KG1 (cell line): ENCODE measurements around the gene FUOM.

Experiments used
- DNase-seq: peaks from one replicate; lab custom pipeline; 2025; lab: John Stamatoyannopoulos, UW

The FUOM gene

GRCh38 chr10:133366751-133367150, 8.9 kb upstream of the FUOM start:
- DNase-seq = no peak

- no peak for DNase-seq
These were observed 8.3 kb upstream of the FUOM start for GRCh38 chr10:133366130-133366478.

- DNase-seq = no peak
These were observed 7.8 kb upstream of the FUOM start for GRCh38 chr10:133365461-133366129.

GRCh38 chr10:133364645-133365431, 7.0 kb upstream of the FUOM start:
- no peak for DNase-seq

- DNase-seq = no peak
These were observed 5.0 kb upstream of the FUOM start for GRCh38 chr10:133362846-133363245.

GRCh38 chr10:133361773-133362441, 4.1 kb upstream of the FUOM start:
- no peak for DNase-seq

GRCh38 chr10:133361227-133361626, 3.4 kb upstream of the FUOM start:
- DNase-seq = no peak

- DNase-seq = no peak
These were observed 2.3 kb upstream of the FUOM start for GRCh38 chr10:133359972-133360610.

GRCh38 chr10:133359554-133359971, 1.7 kb upstream of the FUOM start:
- DNase-seq = no peak

- no peak for DNase-seq
These were observed 1.1 kb upstream of the FUOM start for GRCh38 chr10:133358925-133359310.

GRCh38 chr10:133358162-133358924, 524 bp upstream of the FUOM start:
- DNase-seq = no peak

GRCh38 chr10:133356549-133357284, 1.1 kb downstream of the FUOM start:
- DNase-seq = no peak

- DNase-seq = no peak
These were observed 1.8 kb downstream of the FUOM start for GRCh38 chr10:133355991-133356390.

GRCh38 chr10:133355266-133355665, 2.6 kb downstream of the FUOM start:
- no peak for DNase-seq

GRCh38 chr10:133354672-133355240, 3.1 kb downstream of the FUOM start:
- no peak for DNase-seq

GRCh38 chr10:133353988-133354605, 3.7 kb downstream of the FUOM start:
- DNase-seq = no peak

GRCh38 chr10:133353202-133353959, 4.4 kb downstream of the FUOM start:
- DNase-seq = no peak

- no peak for DNase-seq
These were observed 6.2 kb downstream of the FUOM start for GRCh38 chr10:133351408-133352318.

- no peak for DNase-seq
These were observed 6.9 kb downstream of the FUOM start for GRCh38 chr10:133350950-133351329.
